DMS153 treated with DMSO at 0.1 percent for 48 hours (cell line): ENCODE results near the gene LTF.
"Not testable (repeated sequence)": the region's sequence is repeated elsewhere in the genome, so short reads cannot be mapped to it uniquely, and the experiment has no call there.

Experiments
- DNase-seq: peaks from one replicate; lab custom pipeline; 2025; ENCODE audit not compliant: unreplicated experiment; lab: John Stamatoyannopoulos, UW

Gene LTF

GRCh38 chr3:46464326-46465195 is at the start of gene LTF:
Gene LTF, minus strand, starts transcription at chr3:46464905. Its CDS starts 38 bp downstream, at chr3:46464867.
- no peak for DNase-seq

DNA sequence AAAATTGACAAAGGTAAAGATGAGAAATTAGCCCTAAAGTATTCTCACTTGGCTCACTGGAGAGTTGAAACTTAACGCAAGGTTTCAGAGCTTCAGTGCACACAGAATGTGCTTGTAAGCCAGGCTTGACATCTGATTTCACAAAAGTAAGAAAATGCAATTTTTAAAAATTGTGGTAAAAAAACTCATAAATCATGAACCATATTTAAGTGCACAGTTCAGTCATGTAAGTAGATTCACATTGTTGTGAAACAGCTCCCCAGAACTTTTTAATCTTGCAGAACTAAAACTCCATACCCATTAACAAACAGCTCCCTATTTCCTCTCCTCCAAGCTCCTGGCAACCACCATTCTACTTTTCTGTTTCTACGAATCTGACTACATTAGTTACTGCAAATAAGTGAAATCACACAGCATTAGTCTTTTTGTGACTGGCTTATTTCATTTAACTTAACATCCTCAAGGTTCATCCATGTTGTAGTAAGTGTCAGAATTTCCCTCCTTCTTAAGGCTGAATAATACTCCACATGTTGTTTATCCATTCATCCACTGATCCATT is 47.6 kb upstream of the LTF start:
- no peak for DNase-seq

GRCh38 chr3:46509661-46510187 is 45.0 kb upstream of the LTF start:
- DNase-seq, result no peak

GRCh38 chr3:46508850-46509591 is 44.3 kb upstream of the LTF start:
- no peak for DNase-seq

GRCh38 chr3:46506526-46506925 is 41.8 kb upstream of the LTF start:
- no peak for DNase-seq

DNA sequence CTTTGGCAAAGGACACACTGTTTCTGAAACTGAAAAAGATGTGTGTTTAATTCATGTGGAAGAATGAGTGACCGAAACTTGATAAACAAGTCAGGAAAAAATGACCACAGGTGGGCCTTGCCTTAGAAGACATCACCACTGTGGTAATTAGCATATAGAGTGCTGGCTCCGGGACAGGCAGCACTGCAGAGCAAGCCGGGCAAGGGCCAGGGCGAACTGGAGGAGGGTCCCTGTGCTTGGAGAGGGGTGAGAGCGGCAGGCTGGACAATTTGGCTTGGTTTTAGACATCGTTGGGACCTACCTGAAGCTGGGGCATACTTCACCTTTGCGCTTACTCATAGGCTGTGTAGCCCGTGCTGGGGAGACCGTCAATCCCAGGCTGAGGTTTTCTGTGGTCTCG is 41.2 kb upstream of the LTF start:
- no peak for DNase-seq

- no peak for DNase-seq
These were observed 40.1 kb upstream of the LTF start for GRCh38 chr3:46504789-46505188.

- no peak for DNase-seq
These were observed 38.6 kb upstream of the LTF start for GRCh38 chr3:46503200-46503874.

DNA sequence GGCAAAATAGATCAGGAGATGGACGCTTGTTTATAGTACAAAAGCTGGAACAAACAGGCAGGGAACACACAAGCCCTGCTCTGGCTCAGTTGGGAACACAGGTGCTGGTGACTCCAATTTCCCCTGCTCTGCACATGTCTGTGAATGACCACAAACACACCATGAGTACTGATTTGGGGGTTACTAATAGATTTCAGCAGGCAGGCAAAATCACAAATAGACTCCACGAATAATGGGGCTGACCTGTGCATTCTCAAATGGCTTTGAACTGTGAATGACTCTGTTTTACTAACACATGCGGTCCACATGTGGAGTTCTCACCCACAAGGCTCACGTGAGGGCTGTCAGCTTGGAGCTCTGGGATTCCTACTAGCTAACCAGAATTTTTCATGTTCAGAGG is 37.0 kb upstream of the LTF start:
- DNase-seq, result no peak

- DNase-seq, result no peak
These were observed 36.2 kb upstream of the LTF start for GRCh38 chr3:46500656-46501635.

GRCh38 chr3:46498916-46499519 is 34.3 kb upstream of the LTF start:
- no peak for DNase-seq

- DNase-seq, result no peak
These were observed 33.0 kb upstream of the LTF start, which contains the start of gene RTP3 for GRCh38 chr3:46497556-46498265. Gene RTP3, plus strand, starts transcription at chr3:46497976. Its CDS starts 87 bp downstream, at chr3:46498063.

DNA sequence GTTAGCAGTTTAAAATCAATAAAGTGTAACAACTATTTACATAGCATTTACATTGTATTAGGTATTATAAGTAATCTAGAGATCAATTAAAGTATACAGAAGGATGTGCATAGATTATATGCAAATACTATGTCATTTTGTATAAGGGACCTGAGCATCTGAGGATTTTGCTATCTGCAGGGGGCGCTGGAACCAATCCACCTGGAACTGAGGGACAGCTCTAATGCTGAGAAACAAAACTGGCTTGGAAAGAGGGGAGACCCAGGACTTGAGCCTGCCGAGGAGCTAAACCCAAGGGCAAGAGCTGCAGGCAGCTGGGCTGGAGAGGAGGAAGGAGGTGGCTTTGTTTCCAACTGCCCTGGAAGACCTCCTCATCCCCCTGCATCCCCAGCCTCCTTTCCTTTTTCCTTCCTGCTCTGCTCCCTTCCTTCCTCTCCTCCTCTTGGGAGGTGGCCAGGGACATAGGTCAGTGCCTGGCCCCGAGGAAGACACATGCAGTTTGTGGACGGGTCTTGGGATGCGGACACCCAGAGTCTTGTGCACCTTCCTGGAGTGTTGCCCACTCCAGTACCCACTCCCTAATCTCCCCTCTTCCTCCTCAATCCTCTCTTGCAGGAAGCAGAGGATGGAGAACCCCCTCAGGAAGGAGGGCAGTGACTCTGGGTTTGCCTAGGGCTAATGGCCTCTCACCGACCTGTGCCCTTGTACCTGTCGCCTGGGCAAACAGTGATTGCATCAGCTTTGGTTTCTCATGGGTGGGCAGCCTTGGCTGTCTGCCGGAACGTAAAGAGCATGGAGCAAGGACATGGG is 32.2 kb upstream of the LTF start:
- DNase-seq, result no peak

DNA sequence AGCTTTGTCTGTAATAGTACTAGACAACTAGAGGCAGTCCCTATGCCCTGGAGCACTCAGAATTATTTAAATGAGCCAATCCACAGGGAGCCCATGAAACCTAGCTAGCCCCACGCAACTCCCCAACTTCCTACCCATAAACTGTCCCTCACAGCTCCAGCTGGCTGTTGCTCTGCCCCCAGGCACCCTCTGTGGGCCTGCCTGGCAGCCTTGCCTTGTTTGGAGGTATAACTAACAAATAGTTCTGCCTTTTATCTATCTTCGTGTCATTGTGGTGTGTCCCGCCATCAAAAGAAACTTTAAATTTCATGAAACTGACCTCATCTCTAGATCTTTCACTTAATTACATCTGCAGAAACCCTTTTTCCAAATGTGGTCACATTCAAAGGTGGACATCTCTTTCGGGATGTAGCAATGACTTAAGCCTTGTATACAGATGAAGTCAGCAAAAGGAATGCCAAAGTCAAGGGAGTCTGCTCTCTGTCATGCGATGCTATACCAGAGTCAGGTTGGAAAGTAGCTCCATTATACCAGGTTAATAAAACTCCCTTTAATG is 31.3 kb upstream of the LTF start:
- no peak for DNase-seq

DNA sequence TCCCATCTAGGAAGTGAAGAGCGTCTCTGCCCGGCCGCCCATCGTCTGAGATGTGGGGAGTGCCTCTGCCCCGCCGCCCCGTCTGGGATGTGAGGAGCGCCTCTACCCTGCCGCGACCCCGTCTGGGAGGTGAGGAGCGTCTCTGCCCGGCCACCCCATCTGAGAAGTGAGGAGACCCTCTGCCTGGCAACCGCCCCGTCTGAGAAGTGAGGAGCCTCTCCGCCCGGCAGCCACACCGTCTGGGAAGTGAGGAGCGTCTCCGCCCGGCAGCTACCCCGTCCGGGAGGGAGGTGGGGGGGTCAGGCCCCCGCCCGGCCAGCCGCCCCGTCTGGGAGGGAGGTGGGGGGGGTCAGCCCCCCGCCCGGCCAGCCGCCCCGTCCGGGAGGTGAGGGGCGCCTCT is 29.8 kb upstream of the LTF start:
- not testable (repeated sequence) for DNase-seq

DNA sequence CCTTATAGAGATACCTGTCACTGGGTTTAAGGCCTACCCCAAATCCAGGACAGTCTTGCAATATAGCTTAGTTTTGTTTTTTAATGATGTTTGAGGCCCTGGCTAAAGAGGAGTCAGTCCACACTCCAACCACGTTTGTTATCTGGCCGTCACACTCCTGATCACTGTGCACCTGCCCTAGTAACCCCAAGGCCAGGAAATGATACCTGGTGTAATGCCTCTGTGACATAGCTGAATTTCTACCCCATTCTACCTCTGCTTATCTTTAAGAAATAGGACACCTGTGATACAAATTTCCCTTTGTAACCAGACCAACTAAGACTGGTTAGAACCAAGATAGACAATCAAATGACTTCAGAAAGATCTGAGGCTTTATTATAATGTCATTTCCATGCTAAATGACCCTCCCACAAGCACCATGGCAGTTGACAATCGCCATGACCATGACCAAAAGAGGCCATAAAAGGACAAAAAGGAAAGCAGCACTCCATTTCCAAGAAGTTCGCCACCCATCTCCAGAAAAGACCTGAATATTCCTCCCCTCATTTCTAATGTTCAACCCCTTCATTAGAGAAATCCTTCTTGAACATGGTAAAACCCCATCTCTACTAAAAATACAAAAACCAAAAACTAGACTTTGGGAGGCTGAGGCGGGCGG is 28.3 kb upstream of the LTF start:
- no peak for DNase-seq
